Uterine smooth muscle cell (primary cell): ENCODE measurements around the gene ARL5B. TPM values are rescaled to one million over a fixed set of nuclear protein-coding genes. Genes with fewer than 3 reads are reported as not detected.

ENCODE experiments used
- total RNA-seq: library from RNA; depleted of rRNA; stranded (reverse); fragments of >200 nt; gene quantifications from 2 replicates; pipeline ENCODE4 v1.2.3, GENCODE V29; 2014

ARL5B gene, protein sequence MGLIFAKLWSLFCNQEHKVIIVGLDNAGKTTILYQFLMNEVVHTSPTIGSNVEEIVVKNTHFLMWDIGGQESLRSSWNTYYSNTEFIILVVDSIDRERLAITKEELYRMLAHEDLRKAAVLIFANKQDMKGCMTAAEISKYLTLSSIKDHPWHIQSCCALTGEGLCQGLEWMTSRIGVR
- 10.8 and 16.5 TPM in 2 replicates for total RNA-seq

DNA sequence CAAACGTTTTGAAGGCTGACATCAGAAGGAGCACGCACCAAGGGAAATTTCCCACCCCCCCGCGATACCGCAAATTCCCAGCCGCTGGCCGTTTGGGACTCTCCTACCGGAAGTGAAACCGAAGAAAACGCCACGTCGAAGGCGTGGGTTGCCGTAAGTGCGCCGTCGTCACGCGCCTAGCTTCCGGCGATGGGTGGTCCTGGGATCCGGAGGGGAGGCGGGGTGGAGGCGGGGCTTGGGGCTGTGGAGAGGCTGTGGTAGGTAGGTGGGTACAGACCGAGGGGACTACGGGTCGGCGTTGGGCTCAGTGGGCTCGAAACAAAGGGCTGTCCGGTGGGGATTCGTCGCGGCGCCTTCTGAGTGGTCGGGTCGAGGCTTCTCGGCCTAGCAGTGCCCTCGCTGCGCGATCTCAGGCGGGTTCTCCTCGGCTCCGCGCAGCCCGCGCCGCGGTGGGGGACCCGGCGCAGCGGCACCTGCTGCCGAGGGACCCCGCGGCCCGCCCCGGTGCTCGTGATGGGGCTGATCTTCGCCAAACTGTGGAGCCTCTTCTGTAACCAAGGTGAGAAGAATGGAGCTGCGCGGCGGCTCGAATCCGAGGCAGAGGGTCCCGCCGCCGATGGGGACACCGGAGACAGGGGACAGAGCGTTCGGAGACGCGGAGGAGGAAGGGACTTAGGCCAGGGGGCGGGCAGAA, at the start of gene ARL5B:
Gene ARL5B (plus strand): TSS at position 307 of the 694 bp plus-strand sequence. CDS start 207 bp downstream, at position 514.

DNA sequence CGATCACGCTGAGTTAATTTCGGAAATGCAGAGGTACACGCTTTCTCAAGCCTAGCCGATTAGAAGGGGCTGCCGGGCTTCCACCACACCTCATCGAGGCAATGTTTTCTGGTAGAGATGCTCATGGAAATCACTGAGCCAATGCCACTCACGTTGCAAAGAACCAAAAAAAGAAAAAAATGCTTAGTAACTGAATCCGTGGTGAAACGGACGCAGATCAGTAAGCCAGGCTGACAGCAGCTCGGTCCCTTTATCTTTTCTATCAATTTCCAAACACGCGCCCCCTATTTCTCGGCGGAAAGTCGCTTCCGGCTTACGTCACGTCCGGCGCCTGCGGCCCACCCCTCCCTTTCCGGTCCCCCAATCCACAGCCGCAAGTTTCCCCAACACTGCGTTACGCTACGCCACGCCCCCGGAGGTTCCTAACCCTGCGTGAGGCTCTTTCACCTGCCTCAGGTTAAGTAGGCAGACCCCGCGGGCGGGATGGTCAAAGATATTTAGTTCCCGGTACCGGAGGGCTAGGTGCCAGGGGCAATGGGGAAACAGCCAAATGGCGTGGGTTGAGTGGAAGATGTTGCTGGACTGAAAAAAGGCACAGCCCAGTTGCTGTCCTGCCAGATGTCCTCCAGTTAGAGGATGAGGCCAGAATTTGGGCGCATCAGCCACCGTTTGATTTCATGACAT, 7.8 kb upstream of the ARL5B start, which contains the start of gene NSUN6:
Gene NSUN6 (minus strand): TSS at position 264 of the 684 bp plus-strand sequence. CDS start 384 bp downstream, outside the sequence.

Other genes with a start within 250 kb of the ARL5B start
- gene NSUN6, start 7.8 kb upstream of the ARL5B start, total RNA-seq = 10.6 and 14.1 TPM in 2 replicates